Measurements from ENCODE around the gene RRP36. TPM values are rescaled to one million over a fixed set of nuclear protein-coding genes. Genes with fewer than 3 reads are reported as not detected.

Gene RRP36, protein sequence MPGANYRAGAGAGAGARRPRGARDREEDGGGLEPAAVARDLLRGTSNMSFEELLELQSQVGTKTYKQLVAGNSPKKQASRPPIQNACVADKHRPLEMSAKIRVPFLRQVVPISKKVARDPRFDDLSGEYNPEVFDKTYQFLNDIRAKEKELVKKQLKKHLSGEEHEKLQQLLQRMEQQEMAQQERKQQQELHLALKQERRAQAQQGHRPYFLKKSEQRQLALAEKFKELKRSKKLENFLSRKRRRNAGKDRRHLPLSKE
- total RNA-seq, result 10 to 100 TPM; 31.4 to 78.1 TPM

DNA sequence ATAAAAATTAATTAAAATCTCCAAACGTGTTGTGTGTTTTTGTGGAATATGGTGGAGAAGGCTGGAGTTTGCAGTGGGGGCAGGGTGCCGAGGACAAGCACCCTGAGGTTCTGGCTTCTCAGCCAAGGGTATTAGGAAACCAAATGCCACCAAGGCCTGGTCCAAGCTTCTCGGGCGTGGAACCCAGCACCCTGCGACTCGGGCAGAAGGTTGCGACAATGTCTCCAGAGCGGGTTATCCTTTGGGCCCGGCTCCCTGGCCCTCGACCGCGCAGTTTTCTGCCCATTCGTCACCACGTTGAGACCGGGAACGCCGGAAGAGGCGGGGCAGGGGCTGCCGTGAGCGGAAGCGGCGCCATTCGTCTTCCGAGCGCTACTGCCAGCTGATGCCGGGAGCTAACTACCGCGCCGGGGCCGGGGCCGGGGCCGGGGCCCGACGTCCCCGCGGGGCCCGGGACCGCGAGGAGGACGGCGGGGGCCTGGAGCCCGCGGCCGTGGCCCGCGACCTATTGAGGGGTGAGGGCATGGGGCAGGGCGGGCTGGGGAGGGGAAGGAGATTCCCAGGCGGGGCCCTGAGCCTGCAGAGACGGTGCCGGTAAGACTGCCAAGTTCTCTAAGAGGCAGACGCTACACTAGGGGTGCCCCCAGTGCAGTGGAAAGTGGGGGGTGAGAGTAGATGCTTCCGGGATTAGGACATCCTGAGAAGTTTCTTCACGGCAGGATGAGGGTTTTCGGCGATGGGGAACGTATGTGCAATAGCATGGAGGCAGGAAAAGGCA lies at the start of gene RRP36:
Gene RRP36 (plus strand): TSS at position 354 of the 778 bp plus-strand sequence. CDS start 32 bp downstream, at position 386.
- Mint-ChIP-seq H3K9me3 (no peaks in the 10 kb centered on the region), H3K27ac (peak within 1 kb of the TSS; percentile 85)

DNA sequence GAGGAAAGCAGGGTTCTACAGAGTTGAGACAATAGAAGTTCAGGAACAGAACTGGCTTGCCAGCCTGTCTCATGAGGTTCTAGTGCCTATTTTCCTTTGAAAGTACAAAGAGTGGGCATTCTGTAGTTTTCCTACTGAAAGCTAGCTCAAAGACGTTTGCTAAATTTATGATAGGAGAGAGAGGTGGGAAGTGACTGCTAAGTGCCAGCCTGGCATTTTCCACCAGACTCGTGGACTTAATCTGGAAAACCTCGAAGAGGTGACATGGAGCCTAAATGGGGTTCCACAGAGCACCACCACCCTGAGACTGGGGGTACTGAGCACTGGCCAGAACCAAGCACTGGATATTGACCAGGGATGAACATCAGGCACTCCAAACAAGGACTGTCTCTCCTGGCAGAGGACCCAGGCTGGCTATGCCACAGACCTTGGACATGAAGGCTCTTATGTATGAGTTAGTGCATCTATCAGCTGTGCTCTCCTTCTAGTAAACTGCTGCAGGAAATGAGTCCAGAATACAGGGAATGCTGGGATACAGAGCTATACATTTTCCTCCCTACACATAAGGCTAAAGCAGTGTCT lies 49.6 kb upstream of the RRP36 start:
- H3K9me3 Mint-ChIP-seq, result no peaks in the 10 kb centered on the region
- peaks cover 16% of the 10 kb centered on the region for H3K4me1 Mint-ChIP-seq
- no peak overlapping the region for H3K4me3 Mint-ChIP-seq
- peaks cover 31% of the 10 kb centered on the region for H3K36me3 Mint-ChIP-seq (ENCODE audit: low read depth)
- H3K27ac Mint-ChIP-seq, result peak overlapping the region; percentile 46
- ATAC-seq (replicated peaks), result no peak
- no peaks in the 10 kb centered on the region for H3K27me3 Mint-ChIP-seq

More for the DNA sequence above, at the start of gene RRP36:
- H3K36me3 Mint-ChIP-seq (ENCODE audit: low read depth), result peaks cover 74% of the 10 kb centered on the region
- no peaks in the 10 kb centered on the region for H3K27me3 Mint-ChIP-seq
- peak within 1 kb of the TSS; percentile 86 for H3K4me3 Mint-ChIP-seq
- H3K4me1 Mint-ChIP-seq, result peaks cover 12% of the 10 kb centered on the region
- ATAC-seq (replicated peaks), result peak; percentile 93

DNA sequence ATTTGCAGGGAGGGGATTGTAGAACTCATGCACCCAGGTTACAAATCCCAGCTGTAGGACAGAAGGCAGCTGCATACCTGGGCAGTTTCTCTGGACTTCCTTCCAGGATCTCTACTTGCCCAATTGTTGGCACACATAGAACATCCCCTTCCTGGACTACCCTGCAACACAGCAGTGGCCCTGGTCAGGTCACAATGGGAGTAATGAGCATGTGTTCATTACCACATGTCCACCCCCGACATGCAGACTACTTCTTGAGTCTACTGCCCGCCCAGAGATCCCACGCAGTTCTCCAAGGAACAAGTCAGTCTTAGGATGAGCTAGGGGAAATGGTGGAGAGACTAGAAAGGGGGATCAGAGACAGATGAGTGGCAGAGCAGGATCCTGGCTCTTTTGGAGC lies 47.5 kb upstream of the RRP36 start:
- Mint-ChIP-seq H3K9me3 (no peaks in the 10 kb centered on the region), H3K36me3 (ENCODE audit: low read depth) (peaks cover 35% of the 10 kb centered on the region), H3K27ac (no peak overlapping the region), H3K27me3 (no peaks in the 10 kb centered on the region), H3K4me3 (no peak overlapping the region), H3K4me1 (peaks cover 20% of the 10 kb centered on the region)
- ATAC-seq (replicated peaks), result no peak

DNA sequence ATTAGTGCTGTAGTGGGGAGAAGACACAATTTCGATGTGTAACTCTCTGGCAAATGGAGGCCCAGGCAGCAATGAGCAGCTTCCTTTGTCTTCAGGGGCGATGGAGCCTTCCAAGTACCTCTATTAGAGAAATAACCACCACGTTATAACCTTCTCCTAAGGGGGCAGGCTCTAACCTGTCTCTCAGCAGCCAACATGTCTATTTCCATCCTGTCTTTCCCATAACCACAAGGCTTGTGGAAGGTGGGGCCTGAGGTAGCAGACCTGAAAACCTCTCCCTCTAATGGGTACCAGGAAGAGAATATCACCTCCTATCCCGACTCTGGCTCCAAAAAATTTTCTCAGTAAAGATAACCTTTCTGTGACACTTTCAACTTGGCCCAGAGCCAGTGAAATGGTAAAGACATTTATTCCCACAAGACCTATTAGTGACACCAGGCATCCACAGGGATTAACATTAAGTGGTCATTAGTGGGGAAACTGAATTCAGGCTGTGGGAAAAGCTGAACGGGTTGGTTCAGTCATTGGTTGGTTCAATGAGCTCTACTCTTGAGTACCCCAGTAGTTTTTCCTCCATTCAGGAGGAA lies 46.4 kb upstream of the RRP36 start:
- peaks cover 41% of the 10 kb centered on the region for H3K36me3 Mint-ChIP-seq (ENCODE audit: low read depth)

DNA sequence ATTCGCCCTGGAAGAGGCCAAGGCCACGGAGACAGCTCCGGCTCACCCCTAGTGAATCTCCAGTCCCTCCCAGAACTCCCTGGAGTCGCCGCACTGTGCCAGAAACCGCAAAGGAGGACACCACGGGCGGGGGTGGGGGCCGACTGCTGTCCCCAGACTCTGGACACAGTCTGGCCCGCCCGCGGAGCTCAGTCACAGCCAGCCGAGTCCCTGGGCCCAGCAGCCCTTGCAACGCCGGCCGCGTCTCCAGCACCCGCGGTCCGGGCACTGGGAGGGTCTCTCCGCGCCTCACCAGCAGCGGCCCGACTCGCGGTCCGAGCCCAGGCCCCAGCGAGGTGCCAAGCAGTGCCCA lies 43.0 kb upstream of the RRP36 start:
- Mint-ChIP-seq H3K9me3 (no peaks in the 10 kb centered on the region), H3K36me3 (ENCODE audit: low read depth) (peaks cover 33% of the 10 kb centered on the region), H3K4me1 (peaks cover 28% of the 10 kb centered on the region), H3K27me3 (no peaks in the 10 kb centered on the region), H3K27ac (peak overlapping the region; percentile 86), H3K4me3 (peak overlapping the region; percentile 99)
- no peak for ATAC-seq (replicated peaks)

More for the DNA sequence above, 46.4 kb upstream of the RRP36 start:
- no peaks in the 10 kb centered on the region for H3K9me3 Mint-ChIP-seq
- no peaks in the 10 kb centered on the region for H3K27me3 Mint-ChIP-seq
- ATAC-seq (replicated peaks), result no peak
- H3K4me3 Mint-ChIP-seq, result peak overlapping the region; percentile 23
- peaks cover 29% of the 10 kb centered on the region for H3K4me1 Mint-ChIP-seq
- peak overlapping the region; percentile 82 for H3K27ac Mint-ChIP-seq

DNA sequence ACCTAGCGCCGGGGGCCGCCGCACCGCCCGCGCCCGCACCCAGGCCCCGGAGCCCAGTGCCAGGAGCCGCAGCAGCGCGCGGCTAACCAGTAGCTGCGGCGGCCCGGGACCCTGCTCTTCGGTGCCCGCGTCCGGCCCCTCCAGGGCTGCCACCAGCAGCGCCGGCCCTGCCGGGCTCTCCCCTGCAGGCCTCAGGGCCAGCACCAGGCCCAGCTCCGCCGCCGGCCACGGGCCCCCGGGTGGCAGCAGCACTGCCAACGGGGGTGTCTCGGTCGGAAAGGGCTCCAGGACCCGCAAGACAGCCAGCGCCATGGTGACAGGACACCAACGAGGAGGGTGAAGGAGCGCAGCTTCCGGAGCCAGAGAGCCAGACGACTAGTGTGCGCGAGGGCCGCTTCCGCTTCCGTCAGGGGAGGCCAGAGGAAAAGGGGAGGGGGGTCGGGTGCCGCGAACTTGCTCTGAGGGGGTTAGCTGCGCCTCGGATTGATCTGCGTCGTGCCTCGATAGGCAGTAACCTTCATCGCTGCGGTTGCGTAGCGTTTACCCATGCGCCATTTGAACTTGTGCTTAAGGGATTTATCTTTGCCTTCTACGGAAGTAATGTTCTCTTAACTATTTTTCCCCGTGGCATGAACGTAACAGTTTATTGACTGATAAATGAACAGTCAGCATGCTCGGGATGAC lies 42.4 kb upstream of the RRP36 start, which contains the start of gene PEX6:
Gene PEX6 (minus strand): TSS at position 343 of the 684 bp plus-strand sequence. CDS start 31 bp downstream, at position 312.
- Mint-ChIP-seq H3K36me3 (ENCODE audit: low read depth) (peaks cover 30% of the 10 kb centered on the region), H3K27me3 (no peaks in the 10 kb centered on the region), H3K4me1 (peaks cover 32% of the 10 kb centered on the region), H3K27ac (peak within 1 kb of the TSS; percentile 99), H3K4me3 (peak within 1 kb of the TSS; percentile 99), H3K9me3 (no peaks in the 10 kb centered on the region)
- ATAC-seq (replicated peaks), result peak; percentile 93

DNA sequence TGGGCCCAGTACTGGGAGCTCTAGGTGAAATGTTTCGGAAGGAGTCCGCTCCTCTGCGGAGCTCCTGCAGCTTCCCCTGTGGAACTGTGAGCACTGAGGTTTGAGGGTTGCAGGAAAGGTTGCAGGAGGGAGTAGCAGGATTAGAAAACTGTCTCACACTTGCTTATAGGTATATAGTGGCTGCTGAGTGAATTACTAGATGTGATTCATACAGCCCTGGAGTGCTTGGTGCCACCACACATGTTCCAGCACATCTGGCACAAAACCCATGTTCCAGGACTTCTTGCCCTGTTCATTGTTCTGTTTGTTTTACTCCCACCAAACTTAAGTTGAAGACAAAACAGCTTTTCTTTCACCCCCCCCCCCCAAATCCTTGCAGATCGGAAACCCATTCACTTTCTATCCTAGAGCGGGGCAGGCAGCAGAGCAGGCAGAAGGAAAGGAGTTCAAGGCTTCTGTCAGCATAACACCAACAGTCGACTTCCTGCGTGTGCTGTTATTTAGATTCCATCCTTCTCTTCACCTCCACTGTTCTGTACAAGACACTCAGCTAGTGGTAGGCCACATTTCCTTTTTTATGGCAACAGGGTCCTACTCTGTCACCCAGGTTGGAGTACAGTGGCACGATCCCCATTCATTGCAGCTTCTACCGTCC lies 41.8 kb upstream of the RRP36 start:
- Mint-ChIP-seq H3K27ac (peak overlapping the region; percentile 99), H3K36me3 (ENCODE audit: low read depth) (peaks cover 29% of the 10 kb centered on the region), H3K4me3 (peak overlapping the region; percentile 99), H3K9me3 (no peaks in the 10 kb centered on the region), H3K27me3 (no peaks in the 10 kb centered on the region), H3K4me1 (peaks cover 34% of the 10 kb centered on the region)
- peak; percentile 38 for ATAC-seq (replicated peaks)

DNA sequence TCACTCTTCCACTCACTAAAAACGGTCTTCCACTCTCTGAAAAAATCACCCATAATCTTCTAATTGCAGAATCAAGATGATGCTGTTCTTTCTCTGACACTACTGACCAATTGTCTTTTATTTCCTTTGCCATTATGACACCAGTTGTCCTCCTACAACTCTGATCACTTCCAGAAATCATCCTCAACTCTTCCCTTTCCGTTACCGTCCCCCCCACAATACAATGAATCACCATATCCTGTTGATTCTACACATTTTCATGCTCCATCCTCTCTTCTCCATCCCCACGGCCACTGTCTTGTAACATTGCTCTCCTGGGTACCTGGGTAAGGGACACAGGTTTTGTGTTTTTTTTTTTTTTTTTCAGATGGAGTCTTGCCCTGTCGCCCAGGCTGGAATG lies 39.6 kb upstream of the RRP36 start:
- ATAC-seq (replicated peaks), result no peak

DNA sequence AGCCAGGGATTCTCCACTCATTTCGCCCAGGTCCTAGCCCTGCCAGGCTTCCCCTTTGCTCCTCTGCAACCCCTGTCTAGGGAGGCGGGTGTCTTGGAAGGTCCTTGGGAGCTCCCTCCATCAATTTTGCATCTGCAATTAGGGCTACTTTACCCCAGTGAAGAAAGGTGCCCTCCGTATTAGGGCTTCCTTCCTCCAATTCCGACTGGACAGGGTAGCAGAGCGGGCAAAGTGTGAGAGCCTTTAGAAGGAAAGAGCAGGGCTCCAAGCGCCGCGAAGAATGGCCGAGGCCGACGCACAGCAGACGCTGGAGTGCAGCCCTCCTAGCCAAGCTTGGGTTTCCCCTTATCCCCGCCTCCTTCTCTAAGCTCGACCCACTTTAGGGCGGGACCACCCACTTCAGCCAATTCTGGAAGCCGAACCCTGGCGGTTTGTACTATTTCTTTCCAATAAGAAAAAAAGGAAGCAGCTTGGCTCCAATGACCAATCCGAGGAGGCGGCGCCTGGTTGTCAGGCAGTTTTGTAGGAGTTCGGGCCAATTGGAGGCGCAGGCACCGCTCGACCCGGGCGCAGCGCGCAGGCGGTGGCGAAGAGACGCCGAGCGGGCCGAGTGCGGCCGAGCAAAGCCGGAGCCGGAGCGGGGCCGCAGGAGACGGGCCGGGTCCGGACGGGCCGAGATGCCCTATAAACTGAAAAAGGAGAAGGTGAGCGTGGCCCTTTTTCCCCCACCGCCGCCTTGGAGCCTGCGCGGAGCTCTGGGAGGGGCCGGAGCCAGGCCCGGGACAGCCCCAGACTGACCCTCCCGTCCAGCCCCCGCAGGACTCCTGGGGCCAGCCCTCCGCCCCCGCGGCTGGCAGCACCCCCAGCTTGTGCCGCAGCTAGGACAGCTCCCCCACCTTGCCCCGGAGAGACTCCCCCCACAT lies 37.2 kb upstream of the RRP36 start, which contains the start of gene PPP2R5D:
Gene PPP2R5D (plus strand): TSS at position 570 of the 923 bp plus-strand sequence. CDS start 108 bp downstream, at position 678.
- peaks cover 39% of the 10 kb centered on the region for H3K4me1 Mint-ChIP-seq
- no peaks in the 10 kb centered on the region for H3K9me3 Mint-ChIP-seq
- peak within 1 kb of the TSS; percentile 92 for H3K27ac Mint-ChIP-seq
- H3K36me3 Mint-ChIP-seq (ENCODE audit: low read depth), result peaks cover 11% of the 10 kb centered on the region
- peak within 1 kb of the TSS; percentile 91 for H3K4me3 Mint-ChIP-seq
- no peaks in the 10 kb centered on the region for H3K27me3 Mint-ChIP-seq
- peak; percentile 91 for ATAC-seq (replicated peaks)

More for the DNA sequence above, 39.6 kb upstream of the RRP36 start:
- H3K4me1 Mint-ChIP-seq, result peaks cover 36% of the 10 kb centered on the region
- H3K9me3 Mint-ChIP-seq, result no peaks in the 10 kb centered on the region
- H3K36me3 Mint-ChIP-seq (ENCODE audit: low read depth), result peaks cover 23% of the 10 kb centered on the region
- peak overlapping the region; percentile 21 for H3K27ac Mint-ChIP-seq
- H3K4me3 Mint-ChIP-seq, result peak overlapping the region; percentile 0
- H3K27me3 Mint-ChIP-seq, result no peaks in the 10 kb centered on the region

DNA sequence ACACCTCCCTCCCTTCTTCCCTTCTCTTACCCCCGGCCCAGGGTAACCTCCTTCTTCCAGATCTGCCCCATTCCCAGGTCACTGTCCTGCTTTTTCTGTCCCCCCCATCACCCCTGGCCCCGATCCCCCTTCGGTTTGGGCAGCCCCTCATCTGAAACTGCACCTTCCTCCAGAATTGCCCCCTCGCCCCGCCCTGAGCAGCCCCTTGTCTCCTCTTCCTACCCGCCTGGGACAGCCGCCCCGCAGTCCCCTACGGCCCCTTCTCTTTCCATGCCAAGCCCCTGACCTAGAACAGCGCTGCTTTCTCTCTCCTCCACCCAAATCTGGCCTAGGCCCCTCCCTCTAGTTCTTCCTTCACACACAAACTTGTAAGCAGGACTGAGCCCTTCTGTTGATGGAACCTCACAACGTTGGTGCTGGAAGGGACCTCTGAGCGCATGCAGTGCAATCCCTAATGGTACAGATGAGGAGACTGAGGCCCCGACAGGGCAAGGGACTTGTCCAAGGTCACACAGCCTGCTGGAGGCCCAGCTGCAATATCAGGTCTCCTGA lies 36.4 kb upstream of the RRP36 start:
- no peaks in the 10 kb centered on the region for H3K9me3 Mint-ChIP-seq
- ATAC-seq (replicated peaks), result no peak
- H3K27me3 Mint-ChIP-seq, result no peaks in the 10 kb centered on the region
- peak overlapping the region; percentile 91 for H3K4me3 Mint-ChIP-seq
- peaks cover 16% of the 10 kb centered on the region for H3K36me3 Mint-ChIP-seq (ENCODE audit: low read depth)
- peaks cover 34% of the 10 kb centered on the region for H3K4me1 Mint-ChIP-seq
- peak overlapping the region; percentile 92 for H3K27ac Mint-ChIP-seq

DNA sequence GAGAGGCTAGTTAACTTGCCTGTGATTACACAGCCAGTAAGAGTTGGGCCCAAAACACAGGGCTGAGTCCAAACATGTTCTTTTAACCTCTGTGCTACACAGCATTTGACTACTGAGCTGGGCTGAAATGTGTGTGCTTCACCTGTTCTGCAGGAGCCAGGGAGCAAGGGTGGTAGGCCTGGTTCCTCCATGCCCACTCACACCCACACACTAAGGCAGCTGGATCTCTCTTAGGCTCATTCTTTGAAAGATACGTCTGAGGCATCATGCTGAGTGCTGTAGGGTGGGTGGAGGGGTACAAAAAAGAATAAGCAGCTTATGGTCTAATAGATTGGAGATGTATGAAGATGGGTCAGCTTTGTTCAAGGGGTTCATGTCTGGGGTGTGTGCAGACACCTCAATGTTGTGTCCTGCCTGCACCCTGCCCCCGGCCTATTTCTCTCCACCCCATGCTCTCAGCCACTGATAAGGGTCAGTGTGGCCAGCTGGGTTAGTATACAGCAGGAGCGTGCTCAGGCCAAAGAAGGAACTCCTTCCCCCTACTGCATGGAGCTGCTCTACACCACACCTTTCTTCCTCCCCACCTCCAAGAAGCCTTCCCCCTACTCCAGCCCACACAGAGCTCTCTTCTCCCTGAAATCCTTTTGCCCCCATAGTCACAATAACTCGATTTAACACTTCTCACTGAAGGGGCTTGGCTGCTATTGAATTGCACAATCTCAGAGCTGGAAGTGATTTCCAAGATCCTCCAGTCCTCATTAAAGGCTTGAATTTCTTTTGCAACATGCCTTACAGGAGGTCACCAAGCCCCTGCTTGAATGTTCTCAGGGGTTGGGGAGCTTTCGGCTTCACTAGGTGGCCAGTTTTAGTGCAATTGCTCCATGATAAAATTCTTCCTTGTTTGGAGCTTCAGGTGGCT lies 33.6 kb upstream of the RRP36 start:
- Mint-ChIP-seq H3K36me3 (ENCODE audit: low read depth) (peaks cover 30% of the 10 kb centered on the region), H3K27ac (peak overlapping the region; percentile 92)
- no peak for ATAC-seq (replicated peaks)

More for the DNA sequence above, 33.6 kb upstream of the RRP36 start:
- no peaks in the 10 kb centered on the region for H3K27me3 Mint-ChIP-seq
- peak overlapping the region; percentile 91 for H3K4me3 Mint-ChIP-seq
- H3K4me1 Mint-ChIP-seq, result peaks cover 27% of the 10 kb centered on the region
- H3K9me3 Mint-ChIP-seq, result no peaks in the 10 kb centered on the region

Measured in activated T-helper 17 cell treated with anti-CD3 and anti-CD28 coated beads, Interleukin-2, amount 50 U/mL, for 72 hours (primary cell).